DOHH2 (cell line): Measurements from ENCODE around the gene MAPK4.

Experiments used
- EZH2phosphoT487 ChIP-seq: fragments of 200-600 bp; sonication (generic); IDR thresholded peaks from 2 replicates; pipeline ENCODE4 v1.6.1; 2017; ENCODE audit warnings: borderline replicate concordance, mild to moderate bottlenecking, antibody characterized with exemption, low read length, moderate library complexity, mixed read lengths
- TF ChIP-seq, protein P1 (sequence below): fragments of 200-600 bp; sonication (generic); IDR thresholded peaks from one replicate; pipeline ENCODE4 v1.5.1; 2014; ENCODE audit warnings: antibody characterized with exemption, mild to moderate bottlenecking, low read depth, low read length; ENCODE audit not compliant: poor library complexity, severe bottlenecking

DNA sequence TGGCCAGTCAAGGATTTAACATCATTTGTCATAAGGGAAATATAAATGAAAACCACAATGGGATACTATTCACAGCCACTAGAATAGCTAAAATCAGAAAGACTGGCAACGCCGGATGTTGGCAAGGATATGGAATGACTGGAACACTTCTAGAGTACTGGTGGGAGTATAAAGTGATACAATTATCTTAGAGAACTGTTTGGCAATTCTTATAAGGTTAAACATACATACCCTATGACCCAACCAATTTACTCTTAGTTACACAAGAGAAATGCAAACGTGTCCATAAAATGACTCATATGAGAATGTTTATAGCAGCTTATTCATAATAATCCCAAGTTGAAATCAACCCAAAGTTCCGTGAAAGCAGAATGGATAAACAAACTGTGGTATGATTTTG, 35.1 kb downstream of the MAPK4 start:
- TF ChIP-seq, protein P1, sequence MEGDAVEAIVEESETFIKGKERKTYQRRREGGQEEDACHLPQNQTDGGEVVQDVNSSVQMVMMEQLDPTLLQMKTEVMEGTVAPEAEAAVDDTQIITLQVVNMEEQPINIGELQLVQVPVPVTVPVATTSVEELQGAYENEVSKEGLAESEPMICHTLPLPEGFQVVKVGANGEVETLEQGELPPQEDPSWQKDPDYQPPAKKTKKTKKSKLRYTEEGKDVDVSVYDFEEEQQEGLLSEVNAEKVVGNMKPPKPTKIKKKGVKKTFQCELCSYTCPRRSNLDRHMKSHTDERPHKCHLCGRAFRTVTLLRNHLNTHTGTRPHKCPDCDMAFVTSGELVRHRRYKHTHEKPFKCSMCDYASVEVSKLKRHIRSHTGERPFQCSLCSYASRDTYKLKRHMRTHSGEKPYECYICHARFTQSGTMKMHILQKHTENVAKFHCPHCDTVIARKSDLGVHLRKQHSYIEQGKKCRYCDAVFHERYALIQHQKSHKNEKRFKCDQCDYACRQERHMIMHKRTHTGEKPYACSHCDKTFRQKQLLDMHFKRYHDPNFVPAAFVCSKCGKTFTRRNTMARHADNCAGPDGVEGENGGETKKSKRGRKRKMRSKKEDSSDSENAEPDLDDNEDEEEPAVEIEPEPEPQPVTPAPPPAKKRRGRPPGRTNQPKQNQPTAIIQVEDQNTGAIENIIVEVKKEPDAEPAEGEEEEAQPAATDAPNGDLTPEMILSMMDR = no peak
- no peak for TF ChIP-seq EZH2phosphoT487
